Stomach (tissue), 4 donors: ENCODE results near the gene TRIM37.

Experiments used
- POLR2A ChIP-seq, 4 donors: fragments of 450-650 bp; IDR thresholded peaks; one replicate each; pipeline ENCODE4 v1.6.1; 2016; ENCODE audit warnings: antibody characterized with exemption in 4 of 4, control low read depth in 2 of 4, mild to moderate bottlenecking in 1 of 4, moderate library complexity in 1 of 4
- TF ChIP-seq, protein P1 (sequence below), 7 experiments: fragments of 450-650 bp in 4 of 7; fragments of 200-600 bp in 3 of 7; sonication (generic) in 3 of 7; IDR thresholded peaks; one replicate each; pipeline ENCODE4 v1.5.1; 2016 to 2019; ENCODE audit warnings: antibody characterized with exemption in 7 of 7, control low read depth in 2 of 7, mild to moderate bottlenecking in 1 of 7

DNA sequence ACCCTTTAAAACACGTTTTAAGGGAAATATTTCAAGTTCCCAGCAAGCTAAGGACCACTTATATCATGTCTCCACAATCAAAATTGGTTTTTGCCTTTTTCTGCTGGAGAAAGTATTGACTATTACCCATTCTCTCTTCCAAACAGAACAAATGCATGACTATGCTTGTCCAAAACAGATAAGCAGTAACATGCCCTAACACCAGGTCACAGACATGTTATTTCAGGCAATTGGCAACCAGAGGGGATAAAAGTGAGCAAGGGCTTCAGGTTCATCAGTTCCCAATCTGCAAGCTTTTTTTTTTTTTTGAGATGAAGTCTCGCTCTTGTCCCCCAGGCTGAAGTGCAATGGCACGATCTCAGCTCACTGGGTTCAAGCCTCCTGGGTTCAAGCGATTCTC lies 33.3 kb upstream of the TRIM37 start:
- TF ChIP-seq POLR2A (IDR thresholded peaks at IDR 0.05): no peak
- TF ChIP-seq, protein P1, sequence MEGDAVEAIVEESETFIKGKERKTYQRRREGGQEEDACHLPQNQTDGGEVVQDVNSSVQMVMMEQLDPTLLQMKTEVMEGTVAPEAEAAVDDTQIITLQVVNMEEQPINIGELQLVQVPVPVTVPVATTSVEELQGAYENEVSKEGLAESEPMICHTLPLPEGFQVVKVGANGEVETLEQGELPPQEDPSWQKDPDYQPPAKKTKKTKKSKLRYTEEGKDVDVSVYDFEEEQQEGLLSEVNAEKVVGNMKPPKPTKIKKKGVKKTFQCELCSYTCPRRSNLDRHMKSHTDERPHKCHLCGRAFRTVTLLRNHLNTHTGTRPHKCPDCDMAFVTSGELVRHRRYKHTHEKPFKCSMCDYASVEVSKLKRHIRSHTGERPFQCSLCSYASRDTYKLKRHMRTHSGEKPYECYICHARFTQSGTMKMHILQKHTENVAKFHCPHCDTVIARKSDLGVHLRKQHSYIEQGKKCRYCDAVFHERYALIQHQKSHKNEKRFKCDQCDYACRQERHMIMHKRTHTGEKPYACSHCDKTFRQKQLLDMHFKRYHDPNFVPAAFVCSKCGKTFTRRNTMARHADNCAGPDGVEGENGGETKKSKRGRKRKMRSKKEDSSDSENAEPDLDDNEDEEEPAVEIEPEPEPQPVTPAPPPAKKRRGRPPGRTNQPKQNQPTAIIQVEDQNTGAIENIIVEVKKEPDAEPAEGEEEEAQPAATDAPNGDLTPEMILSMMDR (IDR thresholded peaks at IDR 0.05): no peak
